HG02610 (cell line): ENCODE results near the gene ALS2CL.

ENCODE experiments used
- ATAC-seq: cut with Tn5 transposase; IDR thresholded peaks from one replicate; pipeline ENCODE4 v1.9.1; 2021; ENCODE audit warnings: mild to moderate bottlenecking, moderate library complexity; ENCODE audit not compliant: unreplicated experiment

The ALS2CL gene

GRCh38 chr3:46643701-46644100, 49.8 kb downstream of the ALS2CL start:
- ATAC-seq, result no peak

- ATAC-seq, result no peak
Measured at GRCh38 chr3:46642971-46643370, 50.5 kb downstream of the ALS2CL start.

GRCh38 chr3:46640927-46641326, 52.6 kb downstream of the ALS2CL start:
- ATAC-seq, result no peak

- no peak for ATAC-seq
Measured at GRCh38 chr3:46639221-46639620, 54.3 kb downstream of the ALS2CL start.

GRCh38 chr3:46634856-46635255, 58.6 kb downstream of the ALS2CL start:
- ATAC-seq, result no peak

- ATAC-seq, result no peak
Measured at GRCh38 chr3:46632792-46633191, 60.7 kb downstream of the ALS2CL start.

GRCh38 chr3:46629551-46630517, 63.6 kb downstream of the ALS2CL start:
- peak; percentile 80 for ATAC-seq

- no peak for ATAC-seq
Measured at GRCh38 chr3:46628901-46629369, 64.5 kb downstream of the ALS2CL start.

GRCh38 chr3:46627078-46627477, 66.4 kb downstream of the ALS2CL start:
- no peak for ATAC-seq

- no peak for ATAC-seq
Measured at GRCh38 chr3:46626039-46626438, 67.4 kb downstream of the ALS2CL start.

- ATAC-seq, result no peak
Measured at GRCh38 chr3:46624975-46625490, 68.4 kb downstream of the ALS2CL start.

- ATAC-seq, result no peak
Measured at GRCh38 chr3:46624533-46624932, 68.9 kb downstream of the ALS2CL start.

- ATAC-seq, result no peak
Measured at GRCh38 chr3:46619845-46620778, 73.4 kb downstream of the ALS2CL start.
